Stimulated activated CD4-positive, alpha-beta T cell treated with anti-CD3 and anti-CD28 coated beads, TNF-alpha, amount 100 ng/mL, for 24 hours (primary cell): ENCODE results near the gene ALLC.
"Not testable (repeated sequence)": the region's sequence is repeated elsewhere in the genome, so short reads cannot be mapped to it uniquely, and the experiment has no call there.

Source experiments
- DNase-seq, 3 experiments: peaks; one replicate each; pipeline ENCODE4 v3.0.0-alpha.2; 2020; ENCODE audit warnings: low read depth in 3 of 3

The ALLC gene

GRCh38 chr2:3657881-3658280, at the start of gene ALLC:
TSS of gene ALLC (plus strand) at chr2:3658200. CDS start at chr2:3671158, 12,958 bp downstream.
- DNase-seq = no peak

DNA sequence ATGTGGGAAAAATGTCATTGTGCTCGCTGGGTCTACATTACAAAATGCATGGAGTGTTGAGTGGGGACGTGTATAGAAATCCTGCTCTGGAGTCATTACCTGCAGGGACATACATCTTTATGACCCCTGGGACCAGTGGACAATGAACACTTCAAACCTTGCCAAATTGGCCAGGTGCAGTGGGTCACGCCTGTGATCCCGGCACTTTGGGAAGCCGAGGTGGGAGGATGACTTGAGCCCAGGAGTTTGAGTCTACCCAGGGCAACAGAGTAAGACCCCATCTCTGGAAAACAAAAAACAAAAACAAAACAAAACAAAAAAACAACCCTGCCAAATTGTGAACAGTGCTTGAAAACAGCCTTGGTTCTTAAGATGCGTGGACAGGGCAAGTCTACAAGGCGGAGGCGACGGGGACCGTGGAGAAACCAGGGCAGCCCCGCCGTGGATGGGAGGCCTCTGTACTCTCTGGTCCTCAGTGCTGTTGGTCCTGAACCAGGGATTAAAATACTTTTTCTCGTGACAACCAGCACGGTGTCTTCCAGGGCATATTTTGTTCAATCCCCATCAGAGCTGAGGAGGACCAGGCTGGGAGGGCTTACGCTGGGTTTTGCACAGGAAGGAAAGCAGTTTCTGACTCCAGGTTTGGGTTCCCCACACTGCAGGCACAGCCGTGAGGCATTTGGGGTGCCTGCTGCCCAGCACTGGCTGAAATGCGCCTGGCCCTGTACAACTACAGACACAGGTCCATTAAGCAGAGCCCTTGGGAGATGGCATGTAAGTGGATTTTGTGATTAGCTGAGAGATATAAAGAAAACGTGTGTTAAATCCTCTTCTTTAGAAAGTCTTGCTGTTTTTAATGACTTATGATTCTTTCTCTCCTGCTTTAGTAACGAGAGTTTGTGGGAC, 49.4 kb upstream of the ALLC start:
- DNase-seq = no peak

DNA sequence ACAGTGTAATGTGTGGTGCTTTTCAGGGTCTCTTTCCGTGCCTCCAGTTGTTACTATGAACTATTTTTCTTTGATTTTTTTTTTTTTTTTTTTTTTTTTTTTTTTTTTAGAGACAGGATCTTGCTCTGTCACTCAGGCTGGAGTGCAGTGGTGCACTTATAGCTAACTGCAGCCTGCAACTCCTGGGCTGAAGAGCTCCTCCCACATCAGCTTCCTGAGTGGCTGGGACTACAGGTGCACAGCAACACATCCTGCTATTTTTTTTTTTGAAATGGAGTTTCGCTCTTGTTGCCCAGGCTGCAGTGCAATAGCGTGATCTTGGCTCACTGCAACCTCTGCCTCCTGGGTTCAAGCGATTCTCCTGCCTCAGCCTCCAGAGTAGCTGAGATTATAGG, 48.7 kb upstream of the ALLC start:
- DNase-seq = not testable (repeated sequence)

- DNase-seq = no peak
These were observed 47.6 kb upstream of the ALLC start for GRCh38 chr2:3610415-3610814.

- DNase-seq = no peak
These were observed 47.0 kb upstream of the ALLC start for GRCh38 chr2:3610881-3611505.

- DNase-seq = no peak
These were observed 46.4 kb upstream of the ALLC start for GRCh38 chr2:3611589-3611988.

- no peak for DNase-seq
These were observed 45.1 kb upstream of the ALLC start for GRCh38 chr2:3612639-3613523.

GRCh38 chr2:3613524-3613905, 44.5 kb upstream of the ALLC start:
- DNase-seq = no peak

DNA sequence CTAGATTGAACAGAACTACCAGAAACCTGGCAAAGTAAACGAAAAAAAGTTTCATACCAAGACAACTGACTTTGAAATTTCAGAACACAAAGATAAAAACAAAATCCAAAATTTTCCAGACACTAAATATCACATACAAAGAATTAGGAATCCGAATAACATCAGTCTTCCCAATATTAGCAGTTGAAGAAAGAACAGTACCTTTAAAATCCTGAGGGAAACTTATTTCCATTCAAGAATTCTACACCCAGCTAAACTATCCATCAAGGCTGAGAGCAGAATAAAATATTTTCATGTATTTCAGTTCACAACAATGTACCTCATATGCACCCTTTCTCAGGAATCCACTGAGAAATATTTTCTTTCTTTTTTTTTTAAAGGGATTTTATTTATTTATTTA, 43.3 kb upstream of the ALLC start:
- DNase-seq = not testable (repeated sequence)

GRCh38 chr2:3615541-3616200, 42.3 kb upstream of the ALLC start:
- not testable (repeated sequence) for DNase-seq

DNA sequence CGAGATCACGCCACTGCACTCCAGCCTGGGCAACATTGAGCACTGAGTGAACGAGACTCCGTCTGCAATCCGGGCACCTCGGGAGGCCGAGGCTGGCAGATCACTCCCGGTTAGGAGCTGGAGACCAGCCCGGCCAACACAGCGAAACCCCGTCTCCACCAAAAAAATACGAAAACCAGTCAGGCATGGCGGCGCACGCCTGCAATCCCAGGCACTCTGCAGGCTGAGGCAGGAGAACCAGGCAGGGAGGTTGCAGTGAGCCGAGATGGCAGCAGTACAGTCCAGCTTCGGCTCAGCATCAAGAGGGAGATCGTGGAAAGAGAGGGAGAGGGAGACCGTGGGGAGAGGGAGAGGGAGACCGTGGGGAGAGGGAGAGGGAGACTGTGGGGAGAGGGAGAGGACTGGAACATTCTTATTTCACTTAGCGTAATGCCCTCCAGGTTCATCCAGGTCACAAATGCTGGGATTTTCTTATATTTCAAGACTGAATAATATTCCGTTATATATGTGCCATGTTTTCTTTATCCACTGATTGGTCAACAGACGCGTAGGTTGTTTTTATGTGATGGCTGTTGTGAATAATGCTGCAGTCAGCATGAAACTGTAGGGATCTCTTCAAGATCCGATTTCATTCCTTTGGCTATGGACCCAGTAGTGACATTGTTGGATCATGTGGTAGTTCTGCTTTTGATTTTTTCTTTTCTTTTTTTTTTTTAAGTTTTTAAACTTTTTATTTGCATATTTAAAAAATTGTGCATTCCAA, 41.4 kb upstream of the ALLC start:
- DNase-seq = not testable (repeated sequence)

DNA sequence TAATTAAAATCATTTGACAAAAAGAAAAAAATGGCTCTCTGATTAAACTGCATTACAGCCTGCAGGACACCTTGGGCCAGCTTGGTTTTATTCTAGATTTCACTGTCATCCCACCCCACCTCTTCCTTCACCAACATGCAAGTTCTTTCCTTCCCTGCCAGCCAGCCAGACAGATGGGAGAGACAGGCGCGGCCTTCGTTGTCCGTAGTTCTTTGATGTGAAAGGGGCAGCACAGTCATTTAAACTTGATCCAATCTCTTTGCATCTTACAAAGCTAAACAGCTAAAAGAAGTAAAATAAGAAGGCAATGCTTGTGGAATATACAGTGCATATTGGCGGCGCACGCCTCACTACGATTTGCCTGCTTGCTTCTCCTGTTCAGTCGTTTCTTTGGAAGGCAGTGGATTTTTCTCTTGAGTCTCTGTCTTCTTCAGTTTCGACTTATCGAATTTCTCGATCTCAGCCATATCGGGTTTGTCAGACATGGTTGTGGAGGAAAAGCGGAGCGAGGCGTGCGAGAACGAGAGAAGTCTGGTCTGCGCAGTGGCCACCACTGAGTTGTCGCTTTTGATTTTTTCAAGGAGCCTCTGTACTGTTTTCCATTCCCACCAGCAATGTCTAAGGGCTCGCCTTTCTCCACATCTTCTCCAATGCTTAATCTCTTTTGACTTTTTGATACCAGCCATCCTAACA, 40.7 kb upstream of the ALLC start:
- no peak for DNase-seq

DNA sequence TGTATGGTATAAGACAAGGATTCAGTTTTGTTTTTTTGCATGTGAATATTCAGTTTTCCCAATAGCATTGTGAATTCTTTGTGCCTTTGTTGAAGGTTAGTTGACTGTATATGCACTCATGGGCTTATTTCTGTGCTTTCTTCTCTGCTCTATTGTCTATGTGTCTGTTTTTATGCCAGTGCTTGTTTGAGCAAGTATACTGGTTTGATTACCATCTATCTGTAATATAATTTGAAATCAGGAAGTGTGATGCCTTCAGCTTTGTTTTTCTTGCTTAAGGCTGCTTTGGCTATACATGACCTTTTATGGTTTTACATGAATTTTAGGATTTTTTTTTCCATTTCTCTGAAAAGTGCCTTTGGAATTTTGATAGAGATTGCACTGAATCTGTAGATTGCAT, 39.6 kb upstream of the ALLC start:
- DNase-seq = no peak

DNA sequence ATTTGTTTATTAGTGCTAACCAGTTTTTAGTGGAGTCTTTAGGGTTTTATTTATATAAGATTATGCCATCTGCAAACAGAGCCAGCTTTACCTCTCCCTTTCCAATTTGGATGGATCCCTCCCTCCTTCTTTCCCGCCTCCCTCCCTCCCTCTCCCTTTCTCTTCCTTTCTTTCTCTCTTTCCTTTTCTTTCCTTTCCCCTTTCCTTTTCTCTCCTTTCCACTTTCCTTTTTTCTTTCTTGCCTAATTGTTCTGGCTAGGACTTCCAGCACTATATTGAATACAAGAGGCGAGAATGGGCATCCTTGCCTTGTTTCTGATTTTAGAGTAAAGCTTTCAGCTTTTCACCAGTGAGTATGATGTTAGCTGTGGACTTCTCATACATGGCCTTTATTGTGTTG, 39.0 kb upstream of the ALLC start:
- no peak for DNase-seq

- not testable (repeated sequence) for DNase-seq
These were observed 38.3 kb upstream of the ALLC start for GRCh38 chr2:3619661-3620060.

DNA sequence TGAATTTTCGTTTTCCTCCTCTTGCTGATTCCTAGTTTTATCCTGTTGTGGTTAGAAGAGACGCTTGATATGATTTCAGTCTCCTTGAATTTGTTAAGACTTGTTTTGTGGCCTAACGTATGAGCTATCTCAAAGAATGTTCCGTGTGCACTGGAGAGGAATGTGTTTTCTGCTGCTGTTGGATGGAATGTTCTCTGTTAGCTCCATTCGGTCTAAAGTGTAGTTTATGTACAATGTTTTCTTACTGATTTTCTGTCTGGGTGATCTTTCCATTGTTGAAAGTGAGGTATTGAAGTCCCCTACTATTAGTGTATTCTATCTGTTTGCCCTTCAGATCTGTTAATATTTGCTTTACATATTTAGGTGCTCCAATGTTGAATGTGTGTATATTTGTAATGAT, 37.2 kb upstream of the ALLC start:
- no peak for DNase-seq

DNA sequence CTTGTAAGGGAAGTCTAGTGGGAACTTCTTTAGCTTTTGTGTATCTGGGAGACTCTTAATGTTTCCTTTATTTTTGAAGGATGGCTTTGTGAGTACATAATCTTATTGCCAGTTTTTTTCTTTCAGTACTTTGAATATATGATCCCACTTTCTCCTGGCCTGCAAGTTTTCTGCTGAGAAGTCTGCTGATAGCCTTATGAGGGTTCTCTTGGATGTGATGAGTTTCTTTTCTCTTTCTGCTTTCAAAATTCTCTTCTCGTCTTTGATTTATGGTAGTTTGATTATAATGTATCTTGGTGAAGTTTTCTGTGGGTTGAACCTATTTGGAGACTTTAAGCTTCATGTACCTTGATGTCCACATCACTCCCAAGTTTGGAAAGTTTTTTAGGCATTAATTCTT, 35.0 kb upstream of the ALLC start:
- no peak for DNase-seq

- no peak for DNase-seq
These were observed 33.8 kb upstream of the ALLC start for GRCh38 chr2:3624059-3624794.

- DNase-seq = no peak
These were observed 32.8 kb upstream of the ALLC start for GRCh38 chr2:3625186-3625585.
